Nephron progenitor cell (in vitro differentiated cells): Measurements from ENCODE around the gene IGFBP3.

Experiments used
- DNase-seq: peaks from one replicate; pipeline ENCODE4 v3.0.0; 2021
- H3K27ac Mint-ChIP-seq: 2 replicates; pipeline ENCODE4 v1.8.0; 2021; ENCODE audit warnings: mild to moderate bottlenecking, moderate library complexity, mixed read lengths
- H3K27me3 Mint-ChIP-seq: 2 replicates; pipeline ENCODE4 v1.8.0; 2021; ENCODE audit warnings: mild to moderate bottlenecking, low read depth, mixed read lengths; ENCODE audit not compliant: poor library complexity
- H3K36me3 Mint-ChIP-seq: 2 replicates; pipeline ENCODE4 v1.8.0; 2021; ENCODE audit warnings: low read depth, mixed read lengths
- H3K4me1 Mint-ChIP-seq: 2 replicates; pipeline ENCODE4 v1.8.0; 2021; ENCODE audit warnings: mixed read lengths
- H3K4me3 Mint-ChIP-seq: 2 replicates; pipeline ENCODE4 v1.8.0; 2021; ENCODE audit warnings: mild to moderate bottlenecking, moderate library complexity, mixed read lengths
- H3K9me3 Mint-ChIP-seq: 2 replicates; pipeline ENCODE4 v1.8.0; 2021; ENCODE audit warnings: mild to moderate bottlenecking, moderate library complexity, mixed read lengths
- TF ChIP-seq, protein P1 (sequence below): fragments of 200-600 bp; sonication (generic); IDR thresholded peaks from 2 replicates; pipeline ENCODE4 v1.5.0; 2021; ENCODE audit warnings: antibody characterized with exemption

The IGFBP3 gene

GRCh38 chr7:45885264-45885882, 35.7 kb downstream of the IGFBP3 start:
- Mint-ChIP-seq H3K36me3 (no peaks in the 10 kb centered on the region), H3K4me3 (no peak overlapping the region), H3K9me3 (no peaks in the 10 kb centered on the region), H3K27me3 (peaks cover 67% of the 10 kb centered on the region), H3K4me1 (peaks cover 54% of the 10 kb centered on the region), H3K27ac (peak overlapping the region; percentile 78)
- no peak for DNase-seq
- TF ChIP-seq, protein P1, sequence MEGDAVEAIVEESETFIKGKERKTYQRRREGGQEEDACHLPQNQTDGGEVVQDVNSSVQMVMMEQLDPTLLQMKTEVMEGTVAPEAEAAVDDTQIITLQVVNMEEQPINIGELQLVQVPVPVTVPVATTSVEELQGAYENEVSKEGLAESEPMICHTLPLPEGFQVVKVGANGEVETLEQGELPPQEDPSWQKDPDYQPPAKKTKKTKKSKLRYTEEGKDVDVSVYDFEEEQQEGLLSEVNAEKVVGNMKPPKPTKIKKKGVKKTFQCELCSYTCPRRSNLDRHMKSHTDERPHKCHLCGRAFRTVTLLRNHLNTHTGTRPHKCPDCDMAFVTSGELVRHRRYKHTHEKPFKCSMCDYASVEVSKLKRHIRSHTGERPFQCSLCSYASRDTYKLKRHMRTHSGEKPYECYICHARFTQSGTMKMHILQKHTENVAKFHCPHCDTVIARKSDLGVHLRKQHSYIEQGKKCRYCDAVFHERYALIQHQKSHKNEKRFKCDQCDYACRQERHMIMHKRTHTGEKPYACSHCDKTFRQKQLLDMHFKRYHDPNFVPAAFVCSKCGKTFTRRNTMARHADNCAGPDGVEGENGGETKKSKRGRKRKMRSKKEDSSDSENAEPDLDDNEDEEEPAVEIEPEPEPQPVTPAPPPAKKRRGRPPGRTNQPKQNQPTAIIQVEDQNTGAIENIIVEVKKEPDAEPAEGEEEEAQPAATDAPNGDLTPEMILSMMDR, result no peak

GRCh38 chr7:45884136-45884535, 36.9 kb downstream of the IGFBP3 start:
- TF ChIP-seq, protein P1, result no peak
- no peak overlapping the region for H3K27ac Mint-ChIP-seq
- H3K36me3 Mint-ChIP-seq, result peaks cover 2% of the 10 kb centered on the region
- H3K27me3 Mint-ChIP-seq, result peaks cover 54% of the 10 kb centered on the region
- H3K4me1 Mint-ChIP-seq, result peaks cover 48% of the 10 kb centered on the region
- peaks cover 4% of the 10 kb centered on the region for H3K9me3 Mint-ChIP-seq
- no peak overlapping the region for H3K4me3 Mint-ChIP-seq
- DNase-seq, result no peak

DNA sequence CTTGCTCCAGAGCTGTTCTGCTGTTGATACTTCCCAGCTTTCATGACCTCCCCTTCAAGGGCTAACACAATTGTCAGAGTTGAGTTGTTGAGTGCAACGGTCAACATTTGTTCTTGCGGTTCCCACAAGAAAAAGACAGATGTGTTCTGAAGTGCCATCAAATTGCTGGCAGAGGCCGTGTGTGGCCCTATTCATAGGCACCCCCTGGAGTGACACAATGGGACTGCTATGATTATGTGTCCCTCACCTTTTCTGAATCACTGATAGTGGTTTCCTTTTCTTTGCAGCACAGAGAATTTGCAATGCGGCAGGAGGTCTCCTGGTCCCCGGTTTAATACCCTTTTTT, 38.6 kb downstream of the IGFBP3 start:
- Mint-ChIP-seq H3K27ac (no peak overlapping the region), H3K4me1 (peaks cover 36% of the 10 kb centered on the region), H3K36me3 (peaks cover 5% of the 10 kb centered on the region), H3K4me3 (no peak overlapping the region), H3K27me3 (peaks cover 42% of the 10 kb centered on the region), H3K9me3 (peaks cover 20% of the 10 kb centered on the region)
- TF ChIP-seq, protein P1, result no peak
- DNase-seq, result no peak

DNA sequence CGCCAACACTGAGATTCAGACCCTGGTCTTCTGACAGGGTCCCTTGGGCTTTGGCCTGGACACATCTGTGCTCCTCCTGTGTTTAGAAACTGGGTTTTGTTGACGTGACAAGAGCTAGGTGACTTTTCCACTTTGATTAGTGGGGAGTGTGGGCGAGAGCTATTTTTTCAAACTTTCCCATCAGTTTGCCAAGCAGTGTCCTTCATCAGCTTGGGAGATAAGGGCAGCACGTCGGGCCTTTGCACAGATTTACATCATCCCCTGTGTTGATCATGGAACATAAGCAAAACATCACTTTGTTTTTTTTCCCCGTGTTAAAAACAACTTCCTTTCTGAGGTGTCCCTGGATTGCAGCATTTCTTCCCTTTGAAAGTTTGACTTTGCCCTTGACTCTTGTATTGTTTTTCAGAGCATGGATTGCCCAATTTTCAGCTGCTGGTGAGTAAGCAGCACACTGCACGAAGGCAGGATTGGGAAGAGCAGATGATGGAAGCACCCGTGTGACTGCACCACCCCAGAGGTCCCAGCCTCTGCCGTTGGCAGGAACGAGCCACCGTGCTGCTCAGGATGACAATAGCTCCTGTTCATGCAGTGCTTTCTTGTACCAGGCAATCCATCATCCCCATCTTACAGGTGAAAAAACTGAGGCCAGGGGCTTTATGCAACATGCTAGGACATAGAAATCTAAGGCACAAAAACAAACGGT, 39.2 kb downstream of the IGFBP3 start:
- Mint-ChIP-seq H3K4me3 (no peak overlapping the region), H3K36me3 (peaks cover 5% of the 10 kb centered on the region), H3K27ac (no peak overlapping the region), H3K4me1 (peaks cover 30% of the 10 kb centered on the region), H3K27me3 (peaks cover 37% of the 10 kb centered on the region), H3K9me3 (peaks cover 24% of the 10 kb centered on the region)
- TF ChIP-seq, protein P1, result no peak
- no peak for DNase-seq

DNA sequence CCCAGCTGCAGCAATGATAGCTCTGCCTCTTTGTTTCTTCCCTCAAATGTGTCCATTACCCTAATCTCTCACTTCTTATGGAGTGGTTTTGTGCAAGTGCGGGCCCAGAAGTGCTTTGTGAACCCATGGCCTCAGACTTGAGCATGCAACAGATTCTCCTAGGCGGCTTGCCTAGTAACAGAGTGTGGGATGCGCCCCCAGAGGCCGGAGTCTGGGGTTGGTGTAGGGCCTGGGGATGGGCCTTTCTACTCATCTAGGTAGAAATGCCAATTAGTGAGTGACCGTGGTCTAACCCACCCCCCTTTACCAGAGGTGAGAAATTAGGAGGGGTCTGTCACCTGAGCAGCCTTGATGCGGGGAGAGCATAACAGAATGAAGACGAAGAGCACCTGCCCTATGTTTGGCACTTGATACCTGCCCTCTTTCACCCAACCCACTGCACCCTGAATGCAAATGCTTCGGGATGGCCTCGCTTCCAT, 39.8 kb downstream of the IGFBP3 start:
- H3K27me3 Mint-ChIP-seq, result peaks cover 31% of the 10 kb centered on the region
- no peak for DNase-seq
- no peak overlapping the region for H3K4me3 Mint-ChIP-seq
- peaks cover 5% of the 10 kb centered on the region for H3K36me3 Mint-ChIP-seq
- H3K9me3 Mint-ChIP-seq, result peaks cover 24% of the 10 kb centered on the region
- peaks cover 24% of the 10 kb centered on the region for H3K4me1 Mint-ChIP-seq
- no peak overlapping the region for H3K27ac Mint-ChIP-seq
- TF ChIP-seq, protein P1, result no peak
